MCF 10A (cell line): ENCODE data around the gene TMEM243. TPM values are rescaled to one million over a fixed set of nuclear protein-coding genes. Genes with fewer than 3 reads are reported as not detected.

Experiments
- BruUV-seq: library from RNA; stranded (reverse); fragments of 400-500 nt; replicated peaks from 2 replicates; lab custom pipeline; 2021; lab: Mats Ljungman, UMichigan
- CTCF ChIA-PET: fragments of 300-600 bp; sonication (Branson Sonifier 250); formaldehyde crosslinking; extraction: SDS; loops from one replicate; lab custom pipeline; 2021; ENCODE audit warnings: antibody characterized with exemption, inconsistent platforms; lab: Yijun Ruan, JAX
- POLR2A ChIA-PET: fragments of 300-600, 350-650 bp; sonication (Branson Sonifier 250); formaldehyde crosslinking; extraction: SDS; loops from one replicate; lab custom pipeline; 2020; ENCODE audit warnings: antibody characterized with exemption, inconsistent platforms; lab: Yijun Ruan, JAX
- DNase-seq: peaks from one replicate; pipeline ENCODE4 v3.0.0-alpha.2; 2018; ENCODE audit not compliant: unreplicated experiment
- H3K27ac Mint-ChIP-seq: one replicate; pipeline ENCODE4 v1.8.0; 2022; ENCODE audit warnings: mild to moderate bottlenecking, low read depth, mixed read lengths; ENCODE audit not compliant: unreplicated experiment
- H3K27me3 Mint-ChIP-seq: one replicate; pipeline ENCODE4 v1.8.0; 2022; ENCODE audit warnings: mixed read lengths; ENCODE audit not compliant: insufficient read depth, unreplicated experiment
- H3K36me3 Mint-ChIP-seq: one replicate; pipeline ENCODE4 v1.8.0; 2022; ENCODE audit warnings: mild to moderate bottlenecking, moderate library complexity, mixed read lengths; ENCODE audit not compliant: insufficient read depth, unreplicated experiment
- H3K4me1 Mint-ChIP-seq: one replicate; pipeline ENCODE4 v1.8.0; 2022; ENCODE audit warnings: mixed read lengths; ENCODE audit not compliant: insufficient read depth, unreplicated experiment
- H3K4me3 Mint-ChIP-seq: one replicate; pipeline ENCODE4 v1.8.0; 2022; ENCODE audit warnings: mild to moderate bottlenecking, moderate library complexity, mixed read lengths; ENCODE audit not compliant: unreplicated experiment
- H3K9me3 Mint-ChIP-seq: one replicate; pipeline ENCODE4 v1.8.0; 2022; ENCODE audit warnings: mixed read lengths; ENCODE audit not compliant: unreplicated experiment
- intact Hi-C: fragments of 100-400 bp; cut with micrococcal nuclease; formaldehyde crosslinking; loops from 2 replicates; pipeline ENCODE4 v1.14.1; 2022
- total RNA-seq: library from RNA; stranded (reverse); gene quantifications from 2 replicates; pipeline ENCODE4 v1.2.3, GENCODE V29; 2022
- TF ChIP-seq, protein P1 (sequence below): fragments of 200-600 bp; IDR thresholded peaks from one replicate; pipeline ENCODE4 v1.8.0; 2022; ENCODE audit warnings: antibody characterized with exemption, mild to moderate bottlenecking; ENCODE audit not compliant: unreplicated experiment

TMEM243 gene
- total RNA-seq, 1 experiment from 2014 or later = 23.0 TPM

DNA sequence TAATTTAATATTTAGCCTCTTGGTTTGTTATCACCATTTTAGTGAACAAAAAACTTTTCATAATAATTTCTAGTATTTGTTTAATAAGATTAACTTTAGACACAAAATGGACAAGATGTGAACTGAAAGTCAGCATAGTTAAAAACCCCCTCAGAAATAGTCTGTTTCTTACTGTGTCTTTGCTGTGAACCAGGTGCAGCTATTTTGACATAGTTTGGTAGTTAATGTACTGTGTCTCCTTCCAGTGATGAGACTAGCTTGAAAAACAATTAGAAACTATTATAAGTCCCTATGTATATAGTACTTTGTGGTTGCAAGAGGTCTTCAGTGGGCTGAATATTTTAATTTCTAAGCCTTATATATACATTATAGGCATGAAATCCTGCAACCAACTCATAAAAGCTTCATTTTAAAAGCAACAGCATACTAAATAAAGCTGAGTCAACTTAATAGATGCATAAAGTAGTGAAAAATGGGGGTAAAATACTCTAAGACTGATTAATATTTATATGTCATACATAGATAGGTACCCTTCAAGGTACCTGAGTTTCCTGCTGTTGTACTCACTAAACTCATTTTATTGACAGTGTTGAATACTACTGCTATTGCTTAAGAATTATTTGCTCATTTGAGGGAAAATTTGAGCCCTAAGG, 48.1 kb downstream of the TMEM243 start:
- intact Hi-C loops = no loop called here
- CTCF ChIA-PET = interaction anchor here (0.7 to 1.8 kb wide), 4 partner anchors 10 to 63 kb away, joined by 3 to 5 read pairs (median 4); no protein-coding TSS in a partner anchor
- no peaks in the 10 kb centered on the region for H3K27me3 Mint-ChIP-seq
- no peaks in the 10 kb centered on the region for H3K9me3 Mint-ChIP-seq
- no peak overlapping the region for H3K27ac Mint-ChIP-seq
- H3K36me3 Mint-ChIP-seq = peaks cover 97% of the 10 kb centered on the region
- no peak overlapping the region for H3K4me3 Mint-ChIP-seq
- DNase-seq = no peak
- peaks cover 8% of the 10 kb centered on the region for H3K4me1 Mint-ChIP-seq
- POLR2A ChIA-PET = interaction anchor here (1.5 to 6.1 kb wide), 2 partner anchors 13 to 48 kb away, joined by 4 to 22 read pairs; no protein-coding TSS in a partner anchor
- TF ChIP-seq, protein P1, sequence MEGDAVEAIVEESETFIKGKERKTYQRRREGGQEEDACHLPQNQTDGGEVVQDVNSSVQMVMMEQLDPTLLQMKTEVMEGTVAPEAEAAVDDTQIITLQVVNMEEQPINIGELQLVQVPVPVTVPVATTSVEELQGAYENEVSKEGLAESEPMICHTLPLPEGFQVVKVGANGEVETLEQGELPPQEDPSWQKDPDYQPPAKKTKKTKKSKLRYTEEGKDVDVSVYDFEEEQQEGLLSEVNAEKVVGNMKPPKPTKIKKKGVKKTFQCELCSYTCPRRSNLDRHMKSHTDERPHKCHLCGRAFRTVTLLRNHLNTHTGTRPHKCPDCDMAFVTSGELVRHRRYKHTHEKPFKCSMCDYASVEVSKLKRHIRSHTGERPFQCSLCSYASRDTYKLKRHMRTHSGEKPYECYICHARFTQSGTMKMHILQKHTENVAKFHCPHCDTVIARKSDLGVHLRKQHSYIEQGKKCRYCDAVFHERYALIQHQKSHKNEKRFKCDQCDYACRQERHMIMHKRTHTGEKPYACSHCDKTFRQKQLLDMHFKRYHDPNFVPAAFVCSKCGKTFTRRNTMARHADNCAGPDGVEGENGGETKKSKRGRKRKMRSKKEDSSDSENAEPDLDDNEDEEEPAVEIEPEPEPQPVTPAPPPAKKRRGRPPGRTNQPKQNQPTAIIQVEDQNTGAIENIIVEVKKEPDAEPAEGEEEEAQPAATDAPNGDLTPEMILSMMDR = no peak
- BruUV-seq = no TSS peak

DNA sequence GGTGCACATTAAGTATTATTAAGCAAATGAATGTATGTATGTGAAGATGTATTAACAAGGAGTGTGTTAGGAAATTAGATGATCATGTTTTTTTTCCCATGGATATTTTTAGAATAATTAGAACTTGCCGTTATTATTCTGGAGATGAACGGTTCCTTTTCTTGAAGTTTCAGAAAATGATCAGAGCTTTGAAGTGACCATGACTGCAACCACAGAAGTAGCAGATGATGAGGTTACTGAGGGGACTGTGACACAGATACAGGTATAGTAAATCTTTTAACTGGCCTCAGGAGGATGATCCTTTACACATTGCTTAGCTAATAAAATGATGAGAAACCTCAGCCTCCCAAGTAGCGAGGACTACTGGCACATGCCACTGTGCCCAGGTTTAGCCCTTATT, 48.7 kb downstream of the TMEM243 start:
- H3K27me3 Mint-ChIP-seq = no peaks in the 10 kb centered on the region
- intact Hi-C loops = no loop called here
- no peaks in the 10 kb centered on the region for H3K9me3 Mint-ChIP-seq
- no peak overlapping the region for H3K4me3 Mint-ChIP-seq
- H3K36me3 Mint-ChIP-seq = peaks cover 97% of the 10 kb centered on the region
- peak overlapping the region; percentile 52 for H3K27ac Mint-ChIP-seq
- POLR2A ChIA-PET = interaction anchor here (1.5 to 6.1 kb wide), 2 partner anchors 14 to 48 kb away, joined by 4 to 22 read pairs; no protein-coding TSS in a partner anchor
- H3K4me1 Mint-ChIP-seq = peaks cover 7% of the 10 kb centered on the region
- BruUV-seq = no TSS peak
- TF ChIP-seq, protein P1 = no peak
- no peak for DNase-seq
- CTCF ChIA-PET = interaction anchor here (0.7 kb wide), 1 partner anchor 64 kb away, joined by 3 read pairs; no protein-coding TSS in a partner anchor

- intact Hi-C loops = no loop called here
- TF ChIP-seq, protein P1 = no peak
- ChIA-PET POLR2A (interaction anchor here (2.6 kb wide), 1 partner anchor 11 kb away, joined by 16 read pairs; the partner anchor contains the start of gene DMTF1), CTCF (no interaction called here)
- Mint-ChIP-seq H3K27ac (no peak overlapping the region), H3K36me3 (peaks cover 79% of the 10 kb centered on the region), H3K4me1 (peaks cover 13% of the 10 kb centered on the region), H3K4me3 (no peak overlapping the region), H3K27me3 (no peaks in the 10 kb centered on the region), H3K9me3 (no peaks in the 10 kb centered on the region)
- DNase-seq = no peak
- BruUV-seq = no TSS peak
These were observed 55.1 kb downstream of the TMEM243 start for GRCh38 chr7:87164433-87164832.

- TF ChIP-seq, protein P1 = no peak
- BruUV-seq = no TSS peak
- Mint-ChIP-seq H3K4me1 (peaks cover 18% of the 10 kb centered on the region), H3K4me3 (no peak overlapping the region), H3K36me3 (peaks cover 35% of the 10 kb centered on the region), H3K9me3 (no peaks in the 10 kb centered on the region), H3K27ac (no peak overlapping the region), H3K27me3 (no peaks in the 10 kb centered on the region)
- ChIA-PET POLR2A (interaction anchor here (1.3 to 1.7 kb wide), 2 partner anchors 15 to 61 kb away, joined by 5 to 7 read pairs; no protein-coding TSS in a partner anchor), CTCF (interaction anchor here (1.1 to 1.4 kb wide), 2 partner anchors 11 to 56 kb away, joined by 4 read pairs; no protein-coding TSS in a partner anchor)
- DNase-seq = no peak
- intact Hi-C loops = loop anchor here (10.0 kb wide), 1 partner anchor 185 kb away; the partner anchor contains the start of gene CROT
These were observed 60.0 kb downstream of the TMEM243 start for GRCh38 chr7:87159538-87159937.
